Fibroblast of pulmonary artery (primary cell): ENCODE data around the gene ZXDB.
A peak's percentile ranks its signal among the peaks of the same experiment; 100 is the strongest.
"Not testable (repeated sequence)": the region's sequence is repeated elsewhere in the genome, so short reads cannot be mapped to it uniquely, and the experiment has no call there.

ENCODE experiments used
- DNase-seq: peaks from one replicate; pipeline ENCODE4 v3.0.0-alpha.2; 2010; ENCODE audit warnings: low read depth
- H3K4me3 ChIP-seq: replicated peaks from 2 replicates; pipeline ENCODE4 v1.5.1; 2011; ENCODE audit warnings: low read depth, mild to moderate bottlenecking, control low read depth, low read length, moderate library complexity
- TF ChIP-seq, protein P1 (sequence below): IDR thresholded peaks from 2 replicates; pipeline ENCODE4 v1.5.1; 2011; ENCODE audit warnings: mild to moderate bottlenecking, control low read depth, low read length, inconsistent platforms; ENCODE audit errors: missing control alignments

Gene ZXDB

GRCh38 chrX:57591284-57592159 is at the start of gene ZXDB:
TSS of gene ZXDB (plus strand) at chrX:57592011. CDS start at chrX:57592049, 38 bp downstream.
- peak; percentile 37 for DNase-seq
- H3K4me3 ChIP-seq, result peak within 1 kb of the TSS; percentile 58

DNA sequence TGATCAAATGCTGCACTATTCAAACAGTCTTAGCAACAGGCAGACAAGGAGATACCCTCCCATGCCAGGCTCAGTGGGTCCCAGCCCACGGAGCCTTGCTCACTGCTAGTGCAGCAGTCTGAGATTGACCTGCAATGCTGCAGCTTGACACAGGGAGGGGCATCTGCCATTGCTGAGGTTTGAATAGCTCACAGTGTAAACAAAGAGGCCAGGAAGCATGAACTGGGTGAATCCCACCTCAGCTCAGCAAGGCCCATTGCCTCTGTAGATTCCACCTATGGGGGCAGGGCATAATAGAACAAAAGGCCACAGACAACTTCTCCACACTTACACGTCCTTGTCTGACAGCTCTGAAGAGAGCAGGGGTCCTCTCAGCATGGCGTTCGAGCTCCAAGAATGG is 26.6 kb upstream of the ZXDB start:
- no peak overlapping the region for H3K4me3 ChIP-seq
- no peak for DNase-seq
- TF ChIP-seq, protein P1, sequence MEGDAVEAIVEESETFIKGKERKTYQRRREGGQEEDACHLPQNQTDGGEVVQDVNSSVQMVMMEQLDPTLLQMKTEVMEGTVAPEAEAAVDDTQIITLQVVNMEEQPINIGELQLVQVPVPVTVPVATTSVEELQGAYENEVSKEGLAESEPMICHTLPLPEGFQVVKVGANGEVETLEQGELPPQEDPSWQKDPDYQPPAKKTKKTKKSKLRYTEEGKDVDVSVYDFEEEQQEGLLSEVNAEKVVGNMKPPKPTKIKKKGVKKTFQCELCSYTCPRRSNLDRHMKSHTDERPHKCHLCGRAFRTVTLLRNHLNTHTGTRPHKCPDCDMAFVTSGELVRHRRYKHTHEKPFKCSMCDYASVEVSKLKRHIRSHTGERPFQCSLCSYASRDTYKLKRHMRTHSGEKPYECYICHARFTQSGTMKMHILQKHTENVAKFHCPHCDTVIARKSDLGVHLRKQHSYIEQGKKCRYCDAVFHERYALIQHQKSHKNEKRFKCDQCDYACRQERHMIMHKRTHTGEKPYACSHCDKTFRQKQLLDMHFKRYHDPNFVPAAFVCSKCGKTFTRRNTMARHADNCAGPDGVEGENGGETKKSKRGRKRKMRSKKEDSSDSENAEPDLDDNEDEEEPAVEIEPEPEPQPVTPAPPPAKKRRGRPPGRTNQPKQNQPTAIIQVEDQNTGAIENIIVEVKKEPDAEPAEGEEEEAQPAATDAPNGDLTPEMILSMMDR, result no peak

DNA sequence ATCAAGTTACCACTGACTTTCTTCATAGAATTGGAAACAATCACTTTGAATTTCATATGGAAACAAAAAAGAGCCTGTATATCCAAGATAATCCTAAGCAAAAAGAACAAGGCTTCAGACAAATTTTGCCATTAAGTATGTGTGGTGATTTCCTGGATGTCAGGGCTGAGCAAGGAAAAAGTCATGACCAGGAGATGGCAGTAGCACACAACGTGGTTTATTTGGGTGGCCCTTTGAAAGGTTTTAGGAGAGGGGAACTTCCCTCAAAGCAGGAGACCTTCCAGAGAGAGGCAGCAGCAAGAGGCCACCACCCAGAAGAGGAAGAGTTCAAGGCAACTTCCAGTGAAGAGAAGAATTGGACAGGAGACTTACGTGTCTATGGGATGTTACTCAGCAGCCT is 18.1 kb upstream of the ZXDB start:
- H3K4me3 ChIP-seq, result no peak overlapping the region
- TF ChIP-seq, protein P1, result peak; percentile 53
- peak; percentile 29 for DNase-seq

GRCh38 chrX:57582948-57583347 is 8.9 kb upstream of the ZXDB start:
- TF ChIP-seq, protein P1, result peak; percentile 40
- not testable (repeated sequence) for H3K4me3 ChIP-seq, DNase-seq

GRCh38 chrX:57583477-57583876 is 8.3 kb upstream of the ZXDB start:
- no peak for DNase-seq
- TF ChIP-seq, protein P1, result no peak
- no peak overlapping the region for H3K4me3 ChIP-seq

GRCh38 chrX:57586360-57586759 is 5.5 kb upstream of the ZXDB start:
- no peak for DNase-seq
- TF ChIP-seq, protein P1, result no peak
- no peak overlapping the region for H3K4me3 ChIP-seq

DNA sequence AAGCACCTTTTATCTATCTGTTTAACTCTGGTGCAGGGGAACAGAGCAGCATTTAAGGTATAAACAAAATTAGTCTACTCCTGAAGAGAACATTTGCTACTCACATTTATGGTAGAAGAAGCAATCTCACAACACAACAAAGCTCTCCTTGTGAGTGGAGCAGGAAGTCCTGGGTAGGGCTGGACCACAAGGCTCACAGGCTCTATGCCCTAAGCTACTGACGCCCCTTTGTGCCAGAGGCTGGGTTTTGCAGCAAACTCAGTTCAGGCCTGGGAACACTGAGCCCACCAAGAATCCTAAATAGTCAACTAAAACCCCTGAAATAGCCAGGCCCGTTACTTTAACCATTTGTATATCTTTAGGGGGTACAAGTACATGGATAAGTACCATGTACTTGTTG is 4.7 kb upstream of the ZXDB start:
- DNase-seq, result no peak
- no peak overlapping the region for H3K4me3 ChIP-seq
- TF ChIP-seq, protein P1, result no peak
